Thoracic aorta endothelial cell (primary cell): Measurements from ENCODE around the gene RFX1. TPM values are rescaled to one million over a fixed set of nuclear protein-coding genes. Genes with fewer than 3 reads are reported as not detected.

ENCODE experiments used
- total RNA-seq: library from RNA; depleted of rRNA; stranded (reverse); fragments of >200 nt; gene quantifications from 2 replicates; pipeline ENCODE4 v1.2.3, GENCODE V29; 2012

Gene RFX1
- 3.2 and 6.5 TPM in 2 replicates for total RNA-seq

GRCh38 chr19:14006085-14006765 is at the start of gene RFX1:
Gene RFX1 (minus strand): TSS chr19:14006320. CDS start chr19:13993843, 12,477 bp downstream.

DNA sequence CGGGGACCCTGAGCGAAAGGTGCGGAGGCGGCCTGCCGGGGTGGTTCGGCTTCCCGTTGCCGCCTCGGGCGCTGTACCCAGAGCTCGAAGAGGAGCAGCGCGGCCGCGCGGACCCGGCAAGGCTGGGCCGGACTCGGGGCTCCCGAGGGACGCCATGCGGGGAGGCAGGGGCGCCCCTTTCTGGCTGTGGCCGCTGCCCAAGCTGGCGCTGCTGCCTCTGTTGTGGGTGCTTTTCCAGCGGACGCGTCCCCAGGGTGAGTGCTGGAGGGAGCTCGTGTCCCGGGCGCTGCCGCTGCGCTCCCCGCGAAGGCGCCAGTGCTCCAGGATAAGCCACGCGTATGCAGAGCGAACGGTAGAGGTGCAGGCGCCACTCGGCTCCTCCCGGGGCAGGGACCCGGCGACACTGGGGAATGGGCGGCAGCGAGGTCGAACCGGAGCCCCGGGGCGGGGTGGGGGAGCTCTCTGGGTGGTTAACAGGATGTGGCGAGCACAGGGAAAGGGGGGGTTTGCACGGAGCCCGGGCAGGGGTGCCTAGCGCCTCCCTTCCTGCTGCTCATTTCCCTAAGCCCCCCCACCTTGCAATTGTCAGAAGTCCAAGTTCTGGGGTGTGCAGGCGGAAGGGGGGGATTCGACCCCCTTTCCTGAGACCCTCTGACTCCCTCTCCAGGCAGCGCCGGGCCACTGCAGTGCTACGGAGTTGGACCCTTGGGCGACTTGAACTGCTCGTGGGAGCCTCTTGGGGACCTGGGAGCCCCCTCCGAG is 25.8 kb upstream of the RFX1 start, which contains the start of gene IL27RA:
Gene IL27RA, plus strand, starts transcription at position 44 of the 762 bp plus-strand sequence. Its CDS starts 111 bp downstream, at position 155.

GRCh38 chr19:14027856-14028450 is 21.8 kb upstream of the RFX1 start, which contains the start of gene RLN3:
Gene RLN3 (plus strand): TSS chr19:14028148. CDS start chr19:14028205, 57 bp downstream.

GRCh38 chr19:13952154-13952930 is 53.8 kb downstream of the RFX1 start, which contains the start of gene DCAF15:
Gene DCAF15 (plus strand): TSS chr19:13952509. CDS start chr19:13952513, 4 bp downstream.

DNA sequence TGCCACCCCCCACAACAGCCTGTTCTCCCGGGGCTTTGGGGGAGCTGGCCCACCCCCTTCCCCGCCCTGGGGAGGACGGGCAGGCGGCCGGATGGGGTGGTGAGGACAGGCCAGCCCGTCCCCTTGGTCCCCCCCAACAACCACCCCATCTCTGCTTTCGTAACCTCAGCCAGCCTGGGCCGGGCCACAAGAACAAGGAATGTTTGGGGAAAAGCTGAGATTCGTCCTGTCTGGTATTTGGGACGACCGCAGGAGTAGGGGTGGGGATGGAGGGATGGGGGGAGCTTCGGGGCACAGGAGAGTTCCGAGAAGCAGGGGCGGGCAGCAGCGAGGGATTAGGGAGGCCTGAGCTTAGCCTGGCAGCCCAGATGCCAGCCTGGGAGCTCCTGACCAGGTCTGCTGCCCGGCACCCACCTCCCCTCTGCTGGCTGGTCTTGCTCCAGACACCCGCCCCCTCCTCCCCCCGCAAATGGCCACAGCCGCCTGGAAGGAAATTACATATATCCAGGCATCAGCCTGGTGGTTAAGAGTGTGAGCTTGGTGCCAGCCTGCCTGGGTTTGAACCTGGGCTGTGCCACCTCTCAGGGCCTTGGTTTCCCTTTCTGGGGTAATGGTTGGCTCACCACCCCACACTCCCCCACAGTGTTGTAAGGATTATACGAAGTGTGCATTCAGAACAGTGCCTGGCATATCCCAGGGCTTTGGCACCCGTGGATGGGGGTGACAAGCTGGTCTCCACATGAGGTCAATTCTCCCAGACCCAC is 67.6 kb downstream of the RFX1 start, which contains the start of gene PODNL1:
Gene PODNL1, minus strand, starts transcription at position 117 of the 764 bp plus-strand sequence. CDS start 236 bp downstream, outside the sequence.

Other genes starting within 250 kb of the RFX1 start
- gene MRI1, start 241.8 kb downstream of the RFX1 start, total RNA-seq = 45.7 and 58.0 TPM in 2 replicates
- 55.6 and 79.5 TPM in 2 replicates for gene C19orf53, start 231.9 kb downstream of the RFX1 start, total RNA-seq
- gene ZSWIM4, start 210.9 kb downstream of the RFX1 start, total RNA-seq = 8.4 and 12.9 TPM in 2 replicates
- not detected in 2 replicates for gene NANOS3, start 129.2 kb downstream of the RFX1 start, total RNA-seq
- gene BRME1, start 100.2 kb downstream of the RFX1 start, total RNA-seq = 0.50 and 0.53 TPM in 2 replicates
- 15.7 and 18.5 TPM in 2 replicates for gene CC2D1A, start 100.1 kb downstream of the RFX1 start, total RNA-seq
- gene PODNL1, start 67.9 kb downstream of the RFX1 start, total RNA-seq = 0.22 and 0.53 TPM in 2 replicates
- gene DCAF15, start 53.8 kb downstream of the RFX1 start, total RNA-seq = 12.2 and 19.0 TPM in 2 replicates
- not detected in 2 replicates for gene RLN3, start 21.8 kb upstream of the RFX1 start, total RNA-seq
- 3.3 and 8.5 TPM in 2 replicates for gene IL27RA, start 25.4 kb upstream of the RFX1 start, total RNA-seq
- 0.22 TPM in 1 of 2 replicates, not detected in the other for gene PALM3, start 55.8 kb upstream of the RFX1 start, total RNA-seq
- gene MISP3, start 66.5 kb upstream of the RFX1 start, total RNA-seq = 0.13 and 0.29 TPM in 2 replicates
- gene C19orf67, start 79.5 kb upstream of the RFX1 start, total RNA-seq = not detected in 2 replicates
- 26.1 and 31.9 TPM in 2 replicates for gene SAMD1, start 84.4 kb upstream of the RFX1 start, total RNA-seq
- gene PRKACA, start 111.4 kb upstream of the RFX1 start, total RNA-seq = 43.4 and 61.5 TPM in 2 replicates
- 22.9 and 31.4 TPM in 2 replicates for gene ASF1B, start 130.3 kb upstream of the RFX1 start, total RNA-seq
- 2.1 and 2.5 TPM in 2 replicates for gene ADGRL1, start 199.8 kb upstream of the RFX1 start, total RNA-seq